Stimulated activated CD4-positive, alpha-beta T cell treated with anti-CD3 and anti-CD28 coated beads, Interleukin-2, amount 100 ng/mL, for 48 hours (primary cell): Measurements from ENCODE around the gene CYB5A.
"Not testable (repeated sequence)": the region's sequence is repeated elsewhere in the genome, so short reads cannot be mapped to it uniquely, and the experiment has no call there.

Experiments
- DNase-seq, 2 donors: peaks; one replicate each; pipeline ENCODE4 v3.0.0-alpha.2; 2020

Gene CYB5A

GRCh38 chr18:74292982-74293381 is 1.2 kb upstream of the CYB5A start:
- not testable (repeated sequence) for DNase-seq

GRCh38 chr18:74292541-74292858 is 737 bp upstream of the CYB5A start:
- DNase-seq = no peak

GRCh38 chr18:74291472-74291770 is 342 bp downstream of the CYB5A start:
- no peak for DNase-seq

- DNase-seq = no peak
Measured at GRCh38 chr18:74290794-74291471, 830 bp downstream of the CYB5A start.

GRCh38 chr18:74290021-74290420 is 1.7 kb downstream of the CYB5A start:
- DNase-seq = no peak

GRCh38 chr18:74289137-74289536 is 2.6 kb downstream of the CYB5A start:
- no peak for DNase-seq

- DNase-seq = no peak
Measured at GRCh38 chr18:74288730-74289129, 3.0 kb downstream of the CYB5A start.

- no peak for DNase-seq
Measured at GRCh38 chr18:74288041-74288440, 3.7 kb downstream of the CYB5A start.

- DNase-seq = no peak
Measured at GRCh38 chr18:74286856-74287255, 4.9 kb downstream of the CYB5A start.

- no peak for DNase-seq
Measured at GRCh38 chr18:74286106-74286855, 5.5 kb downstream of the CYB5A start.

GRCh38 chr18:74285583-74285982 is 6.2 kb downstream of the CYB5A start:
- not testable (repeated sequence) for DNase-seq

GRCh38 chr18:74284980-74285355 is 6.8 kb downstream of the CYB5A start:
- DNase-seq = no peak

GRCh38 chr18:74284191-74284979 is 7.4 kb downstream of the CYB5A start:
- no peak for DNase-seq

GRCh38 chr18:74283646-74284045 is 8.1 kb downstream of the CYB5A start:
- no peak for DNase-seq

GRCh38 chr18:74282755-74283554 is 8.8 kb downstream of the CYB5A start:
- no peak for DNase-seq

- DNase-seq = no peak
Measured at GRCh38 chr18:74281980-74282754, 9.6 kb downstream of the CYB5A start.

- no peak for DNase-seq
Measured at GRCh38 chr18:74281011-74281979, 10.5 kb downstream of the CYB5A start.

- DNase-seq = no peak
Measured at GRCh38 chr18:74278983-74279382, 12.8 kb downstream of the CYB5A start.

GRCh38 chr18:74278058-74278457 is 13.7 kb downstream of the CYB5A start:
- DNase-seq = no peak

- no peak for DNase-seq
Measured at GRCh38 chr18:74277296-74277695, 14.5 kb downstream of the CYB5A start.

- DNase-seq = no peak
Measured at GRCh38 chr18:74276609-74277008, 15.2 kb downstream of the CYB5A start.
